ENCODE measurements around the gene MCCD1.

MCCD1 gene

DNA sequence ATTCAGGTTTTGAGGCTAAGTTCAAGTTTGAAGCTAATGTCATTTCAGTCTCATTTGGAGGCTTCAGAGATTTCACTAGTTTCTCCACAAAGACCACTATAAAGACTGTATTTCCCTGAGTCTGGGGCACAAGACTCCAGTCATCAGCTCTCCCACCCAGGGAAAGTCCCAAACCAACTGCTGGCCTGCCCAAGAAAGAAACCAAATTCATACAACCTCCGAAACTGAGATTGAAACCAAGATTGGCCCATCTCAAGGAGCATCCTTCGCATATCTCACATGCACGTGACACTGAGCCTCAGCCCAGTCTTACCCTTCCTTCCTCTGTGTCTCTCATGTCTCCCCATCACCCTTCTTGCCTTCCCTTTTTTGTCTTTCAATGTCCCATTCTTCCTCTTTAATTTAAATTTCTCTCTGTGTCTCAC, 39.8 kb downstream of the MCCD1 start:
- Histone ChIP-seq H3K4me1 (ENCODE audit: control insufficient read depth in 5 of 5, insufficient read depth in 5 of 5, low read length in 5 of 5) (peaks cover 0 to 11% (median 0%) of the 10 kb centered on the region in 5 donors), H3K4me3 (ENCODE audit: low read depth in 1 of 5, low read length in 5 of 5) (no peak overlapping the region), H3K36me3 (ENCODE audit: control insufficient read depth in 5 of 5, insufficient read depth in 5 of 5, low read length in 5 of 5) (no peaks in the 10 kb centered on the region), H3K9me3 (ENCODE audit: control insufficient read depth in 5 of 5, low read length in 5 of 5) (no peaks in the 10 kb centered on the region), H3K9ac (ENCODE audit: low read length in 5 of 5) (no peak overlapping the region), H3K27me3 (ENCODE audit: control insufficient read depth in 5 of 5, insufficient read depth in 4 of 5, low read length in 5 of 5) (peaks cover 0 to 2% (median 0%) of the 10 kb centered on the region in 5 donors), H3K27ac (ENCODE audit: low read depth, low read length) (no peak overlapping the region)

DNA sequence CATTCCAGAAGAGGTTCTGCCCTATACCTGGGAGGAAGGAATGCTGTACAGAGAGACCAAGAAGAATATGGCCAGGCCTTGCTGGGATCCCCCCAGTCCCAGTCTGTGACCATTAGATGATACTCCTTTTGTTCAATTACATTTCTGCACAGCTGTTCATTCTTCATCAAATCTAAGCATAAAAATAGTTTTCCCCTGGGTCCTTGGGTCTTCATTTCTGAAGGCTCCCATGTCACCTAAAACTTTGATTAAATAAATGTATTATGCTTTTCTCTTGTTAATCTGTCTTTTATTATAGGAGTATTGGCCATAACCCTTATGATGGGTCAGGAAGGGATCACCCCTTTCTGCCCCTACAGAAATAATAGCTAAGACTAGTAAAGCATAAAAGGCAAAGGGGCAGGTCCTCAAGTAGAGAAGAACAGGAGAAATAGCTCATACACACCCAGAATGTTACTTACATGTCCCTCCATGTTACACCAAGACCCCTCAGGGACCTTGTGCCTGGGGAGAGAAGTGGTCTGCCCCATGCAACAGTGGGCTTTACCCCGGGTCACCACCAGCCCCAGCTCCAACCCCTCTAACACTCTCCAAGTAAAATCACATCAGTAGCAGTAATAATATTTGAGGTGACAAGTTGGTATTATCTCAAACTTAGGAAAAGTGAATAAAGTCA, 41.2 kb downstream of the MCCD1 start:
- H3K9ac ChIP-seq (ENCODE audit: low read length in 5 of 5): no peak overlapping the region
- peaks cover 0 to 15% (median 1%) of the 10 kb centered on the region in 5 donors for H3K4me1 ChIP-seq (ENCODE audit: control insufficient read depth in 5 of 5, insufficient read depth in 5 of 5, low read length in 5 of 5)
- no peaks in the 10 kb centered on the region for H3K9me3 ChIP-seq (ENCODE audit: control insufficient read depth in 5 of 5, low read length in 5 of 5)
- no peak overlapping the region for H3K27ac ChIP-seq (ENCODE audit: low read depth, low read length)
- H3K4me3 ChIP-seq (ENCODE audit: low read depth in 1 of 5, low read length in 5 of 5): no peak overlapping the region
- H3K36me3 ChIP-seq (ENCODE audit: control insufficient read depth in 5 of 5, insufficient read depth in 5 of 5, low read length in 5 of 5): no peaks in the 10 kb centered on the region
- H3K27me3 ChIP-seq (ENCODE audit: control insufficient read depth in 5 of 5, insufficient read depth in 4 of 5, low read length in 5 of 5): peaks cover 0 to 2% (median 0%) of the 10 kb centered on the region in 5 donors

DNA sequence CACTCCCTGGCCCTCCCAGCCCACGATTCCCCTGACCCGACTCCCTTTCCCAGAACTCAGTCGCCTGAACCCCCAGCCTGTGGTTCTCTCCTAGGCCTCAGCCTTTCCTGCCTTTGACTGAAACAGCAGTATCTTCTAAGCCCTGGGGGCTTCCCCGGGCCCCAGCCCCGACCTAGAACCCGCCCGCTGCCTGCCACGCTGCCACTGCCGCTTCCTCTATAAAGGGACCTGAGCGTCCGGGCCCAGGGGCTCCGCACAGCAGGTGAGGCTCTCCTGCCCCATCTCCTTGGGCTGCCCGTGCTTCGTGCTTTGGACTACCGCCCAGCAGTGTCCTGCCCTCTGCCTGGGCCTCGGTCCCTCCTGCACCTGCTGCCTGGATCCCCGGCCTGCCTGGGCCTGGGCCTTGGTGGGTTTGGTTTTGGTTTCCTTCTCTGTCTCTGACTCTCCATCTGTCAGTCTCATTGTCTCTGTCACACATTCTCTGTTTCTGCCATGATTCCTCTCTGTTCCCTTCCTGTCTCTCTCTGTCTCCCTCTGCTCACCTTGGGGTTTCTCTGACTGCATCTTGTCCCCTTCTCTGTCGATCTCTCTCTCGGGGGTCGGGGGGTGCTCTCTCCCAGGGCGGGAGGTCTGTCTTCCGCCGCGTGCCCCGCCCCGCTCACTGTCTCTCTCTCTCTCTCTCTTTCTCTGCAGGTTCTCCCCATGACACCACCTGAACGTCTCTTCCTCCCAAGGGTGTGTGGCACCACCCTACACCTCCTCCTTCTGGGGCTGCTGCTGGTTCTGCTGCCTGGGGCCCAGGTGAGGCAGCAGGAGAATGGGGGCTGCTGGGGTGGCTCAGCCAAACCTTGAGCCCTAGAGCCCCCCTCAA, 43.5 kb downstream of the MCCD1 start, which contains the start of gene LTA:
Gene LTA, plus strand, starts transcription at position 249 of the 871 bp plus-strand sequence. Its CDS starts 454 bp downstream, at position 703.
- H3K9me3 ChIP-seq (ENCODE audit: control insufficient read depth in 5 of 5, low read length in 5 of 5): no peaks in the 10 kb centered on the region
- no peak within 1 kb of the TSS for H3K9ac ChIP-seq (ENCODE audit: low read length in 5 of 5)
- H3K4me3 ChIP-seq (ENCODE audit: low read depth in 1 of 5, low read length in 5 of 5): no peak within 1 kb of the TSS
- peaks cover 0 to 4% (median 0%) of the 10 kb centered on the region in 5 donors for H3K36me3 ChIP-seq (ENCODE audit: control insufficient read depth in 5 of 5, insufficient read depth in 5 of 5, low read length in 5 of 5)
- no peak within 1 kb of the TSS for H3K27ac ChIP-seq (ENCODE audit: low read depth, low read length)
- peaks cover 0 to 34% (median 9%) of the 10 kb centered on the region in 5 donors for H3K4me1 ChIP-seq (ENCODE audit: control insufficient read depth in 5 of 5, insufficient read depth in 5 of 5, low read length in 5 of 5)
- peaks cover 0 to 4% (median 0%) of the 10 kb centered on the region in 5 donors for H3K27me3 ChIP-seq (ENCODE audit: control insufficient read depth in 5 of 5, insufficient read depth in 4 of 5, low read length in 5 of 5)

DNA sequence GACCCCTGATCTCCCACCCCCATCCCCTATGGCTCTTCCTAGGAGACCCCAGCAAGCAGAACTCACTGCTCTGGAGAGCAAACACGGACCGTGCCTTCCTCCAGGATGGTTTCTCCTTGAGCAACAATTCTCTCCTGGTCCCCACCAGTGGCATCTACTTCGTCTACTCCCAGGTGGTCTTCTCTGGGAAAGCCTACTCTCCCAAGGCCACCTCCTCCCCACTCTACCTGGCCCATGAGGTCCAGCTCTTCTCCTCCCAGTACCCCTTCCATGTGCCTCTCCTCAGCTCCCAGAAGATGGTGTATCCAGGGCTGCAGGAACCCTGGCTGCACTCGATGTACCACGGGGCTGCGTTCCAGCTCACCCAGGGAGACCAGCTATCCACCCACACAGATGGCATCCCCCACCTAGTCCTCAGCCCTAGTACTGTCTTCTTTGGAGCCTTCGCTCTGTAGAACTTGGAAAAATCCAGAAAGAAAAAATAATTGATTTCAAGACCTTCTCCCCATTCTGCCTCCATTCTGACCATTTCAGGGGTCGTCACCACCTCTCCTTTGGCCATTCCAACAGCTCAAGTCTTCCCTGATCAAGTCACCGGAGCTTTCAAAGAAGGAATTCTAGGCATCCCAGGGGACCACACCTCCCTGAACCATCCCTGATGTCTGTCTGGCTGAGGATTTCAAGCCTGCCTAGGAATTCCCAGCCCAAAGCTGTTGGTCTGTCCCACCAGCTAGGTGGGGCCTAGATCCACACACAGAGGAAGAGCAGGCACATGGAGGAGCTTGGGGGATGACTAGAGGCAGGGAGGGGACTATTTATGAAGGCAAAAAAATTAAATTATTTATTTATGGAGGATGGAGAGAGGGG, 44.7 kb downstream of the MCCD1 start:
- Histone ChIP-seq H3K4me1 (ENCODE audit: control insufficient read depth in 5 of 5, insufficient read depth in 5 of 5, low read length in 5 of 5) (peaks cover 0 to 27% (median 9%) of the 10 kb centered on the region in 5 donors), H3K36me3 (ENCODE audit: control insufficient read depth in 5 of 5, insufficient read depth in 5 of 5, low read length in 5 of 5) (peaks cover 0 to 4% (median 0%) of the 10 kb centered on the region in 5 donors), H3K27me3 (ENCODE audit: control insufficient read depth in 5 of 5, insufficient read depth in 4 of 5, low read length in 5 of 5) (peaks cover 0 to 4% (median 0%) of the 10 kb centered on the region in 5 donors), H3K4me3 (ENCODE audit: low read depth in 1 of 5, low read length in 5 of 5) (no peak overlapping the region), H3K9ac (ENCODE audit: low read length in 5 of 5) (no peak overlapping the region), H3K27ac (ENCODE audit: low read depth, low read length) (no peak overlapping the region), H3K9me3 (ENCODE audit: control insufficient read depth in 5 of 5, low read length in 5 of 5) (no peaks in the 10 kb centered on the region)

DNA sequence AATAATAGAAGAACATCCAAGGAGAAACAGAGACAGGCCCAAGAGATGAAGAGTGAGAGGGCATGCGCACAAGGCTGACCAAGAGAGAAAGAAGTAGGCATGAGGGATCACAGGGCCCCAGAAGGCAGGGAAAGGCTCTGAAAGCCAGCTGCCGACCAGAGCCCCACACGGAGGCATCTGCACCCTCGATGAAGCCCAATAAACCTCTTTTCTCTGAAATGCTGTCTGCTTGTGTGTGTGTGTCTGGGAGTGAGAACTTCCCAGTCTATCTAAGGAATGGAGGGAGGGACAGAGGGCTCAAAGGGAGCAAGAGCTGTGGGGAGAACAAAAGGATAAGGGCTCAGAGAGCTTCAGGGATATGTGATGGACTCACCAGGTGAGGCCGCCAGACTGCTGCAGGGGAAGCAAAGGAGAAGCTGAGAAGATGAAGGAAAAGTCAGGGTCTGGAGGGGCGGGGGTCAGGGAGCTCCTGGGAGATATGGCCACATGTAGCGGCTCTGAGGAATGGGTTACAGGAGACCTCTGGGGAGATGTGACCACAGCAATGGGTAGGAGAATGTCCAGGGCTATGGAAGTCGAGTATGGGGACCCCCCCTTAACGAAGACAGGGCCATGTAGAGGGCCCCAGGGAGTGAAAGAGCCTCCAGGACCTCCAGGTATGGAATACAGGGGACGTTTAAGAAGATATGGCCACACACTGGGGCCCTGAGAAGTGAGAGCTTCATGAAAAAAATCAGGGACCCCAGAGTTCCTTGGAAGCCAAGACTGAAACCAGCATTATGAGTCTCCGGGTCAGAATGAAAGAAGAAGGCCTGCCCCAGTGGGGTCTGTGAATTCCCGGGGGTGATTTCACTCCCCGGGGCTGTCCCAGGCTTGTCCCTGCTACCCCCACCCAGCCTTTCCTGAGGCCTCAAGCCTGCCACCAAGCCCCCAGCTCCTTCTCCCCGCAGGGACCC, 45.6 kb downstream of the MCCD1 start:
- peaks cover 0 to 4% (median 0%) of the 10 kb centered on the region in 5 donors for H3K36me3 ChIP-seq (ENCODE audit: control insufficient read depth in 5 of 5, insufficient read depth in 5 of 5, low read length in 5 of 5)
- H3K4me1 ChIP-seq (ENCODE audit: control insufficient read depth in 5 of 5, insufficient read depth in 5 of 5, low read length in 5 of 5): peaks cover 0 to 26% (median 9%) of the 10 kb centered on the region in 5 donors
- H3K9ac ChIP-seq (ENCODE audit: low read length in 5 of 5): no peak overlapping the region
- H3K4me3 ChIP-seq (ENCODE audit: low read depth in 1 of 5, low read length in 5 of 5): no peak overlapping the region
- H3K27ac ChIP-seq (ENCODE audit: low read depth, low read length): peak overlapping the region; percentile 10
- H3K27me3 ChIP-seq (ENCODE audit: control insufficient read depth in 5 of 5, insufficient read depth in 4 of 5, low read length in 5 of 5): peaks cover 0 to 4% (median 0%) of the 10 kb centered on the region in 5 donors
- H3K9me3 ChIP-seq (ENCODE audit: control insufficient read depth in 5 of 5, low read length in 5 of 5): no peaks in the 10 kb centered on the region

DNA sequence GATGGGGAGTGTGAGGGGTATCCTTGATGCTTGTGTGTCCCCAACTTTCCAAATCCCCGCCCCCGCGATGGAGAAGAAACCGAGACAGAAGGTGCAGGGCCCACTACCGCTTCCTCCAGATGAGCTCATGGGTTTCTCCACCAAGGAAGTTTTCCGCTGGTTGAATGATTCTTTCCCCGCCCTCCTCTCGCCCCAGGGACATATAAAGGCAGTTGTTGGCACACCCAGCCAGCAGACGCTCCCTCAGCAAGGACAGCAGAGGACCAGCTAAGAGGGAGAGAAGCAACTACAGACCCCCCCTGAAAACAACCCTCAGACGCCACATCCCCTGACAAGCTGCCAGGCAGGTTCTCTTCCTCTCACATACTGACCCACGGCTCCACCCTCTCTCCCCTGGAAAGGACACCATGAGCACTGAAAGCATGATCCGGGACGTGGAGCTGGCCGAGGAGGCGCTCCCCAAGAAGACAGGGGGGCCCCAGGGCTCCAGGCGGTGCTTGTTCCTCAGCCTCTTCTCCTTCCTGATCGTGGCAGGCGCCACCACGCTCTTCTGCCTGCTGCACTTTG, 46.7 kb downstream of the MCCD1 start, which contains the start of gene TNF:
Gene TNF, plus strand, starts transcription at position 231 of the 567 bp plus-strand sequence. Its CDS starts 177 bp downstream, at position 408.
- Histone ChIP-seq H3K27me3 (ENCODE audit: control insufficient read depth in 5 of 5, insufficient read depth in 4 of 5, low read length in 5 of 5) (peaks cover 0 to 4% (median 0%) of the 10 kb centered on the region in 5 donors), H3K4me1 (ENCODE audit: control insufficient read depth in 5 of 5, insufficient read depth in 5 of 5, low read length in 5 of 5) (peaks cover 0 to 28% (median 12%) of the 10 kb centered on the region in 5 donors), H3K4me3 (ENCODE audit: low read depth in 1 of 5, low read length in 5 of 5) (peak within 1 kb of the TSS; percentile 33 to 62 (median 56)), H3K36me3 (ENCODE audit: control insufficient read depth in 5 of 5, insufficient read depth in 5 of 5, low read length in 5 of 5) (peaks cover 0 to 4% (median 0%) of the 10 kb centered on the region in 5 donors), H3K27ac (ENCODE audit: low read depth, low read length) (peak within 1 kb of the TSS; percentile 10), H3K9ac (ENCODE audit: low read length in 5 of 5) (peak within 1 kb of the TSS; percentile 26 to 68 (median 49)), H3K9me3 (ENCODE audit: control insufficient read depth in 5 of 5, low read length in 5 of 5) (no peaks in the 10 kb centered on the region)

DNA sequence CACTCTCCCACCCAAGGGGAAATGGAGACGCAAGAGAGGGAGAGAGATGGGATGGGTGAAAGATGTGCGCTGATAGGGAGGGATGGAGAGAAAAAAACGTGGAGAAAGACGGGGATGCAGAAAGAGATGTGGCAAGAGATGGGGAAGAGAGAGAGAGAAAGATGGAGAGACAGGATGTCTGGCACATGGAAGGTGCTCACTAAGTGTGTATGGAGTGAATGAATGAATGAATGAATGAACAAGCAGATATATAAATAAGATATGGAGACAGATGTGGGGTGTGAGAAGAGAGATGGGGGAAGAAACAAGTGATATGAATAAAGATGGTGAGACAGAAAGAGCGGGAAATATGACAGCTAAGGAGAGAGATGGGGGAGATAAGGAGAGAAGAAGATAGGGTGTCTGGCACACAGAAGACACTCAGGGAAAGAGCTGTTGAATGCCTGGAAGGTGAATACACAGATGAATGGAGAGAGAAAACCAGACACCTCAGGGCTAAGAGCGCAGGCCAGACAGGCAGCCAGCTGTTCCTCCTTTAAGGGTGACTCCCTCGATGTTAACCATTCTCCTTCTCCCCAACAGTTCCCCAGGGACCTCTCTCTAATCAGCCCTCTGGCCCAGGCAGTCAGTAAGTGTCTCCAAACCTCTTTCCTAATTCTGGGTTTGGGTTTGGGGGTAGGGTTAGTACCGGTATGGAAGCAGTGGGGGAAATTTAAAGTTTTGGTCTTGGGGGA, 47.4 kb downstream of the MCCD1 start:
- Histone ChIP-seq H3K9ac (ENCODE audit: low read length in 5 of 5) (peak overlapping the region in 2 of 5 donors; percentile 42 to 68), H3K9me3 (ENCODE audit: control insufficient read depth in 5 of 5, low read length in 5 of 5) (no peaks in the 10 kb centered on the region), H3K27me3 (ENCODE audit: control insufficient read depth in 5 of 5, insufficient read depth in 4 of 5, low read length in 5 of 5) (peaks cover 0 to 4% (median 0%) of the 10 kb centered on the region in 5 donors), H3K27ac (ENCODE audit: low read depth, low read length) (no peak overlapping the region), H3K36me3 (ENCODE audit: control insufficient read depth in 5 of 5, insufficient read depth in 5 of 5, low read length in 5 of 5) (peaks cover 0 to 4% (median 0%) of the 10 kb centered on the region in 5 donors), H3K4me3 (ENCODE audit: low read depth in 1 of 5, low read length in 5 of 5) (peak overlapping the region; percentile 33 to 62 (median 56)), H3K4me1 (ENCODE audit: control insufficient read depth in 5 of 5, insufficient read depth in 5 of 5, low read length in 5 of 5) (peaks cover 0 to 35% (median 17%) of the 10 kb centered on the region in 5 donors)

DNA sequence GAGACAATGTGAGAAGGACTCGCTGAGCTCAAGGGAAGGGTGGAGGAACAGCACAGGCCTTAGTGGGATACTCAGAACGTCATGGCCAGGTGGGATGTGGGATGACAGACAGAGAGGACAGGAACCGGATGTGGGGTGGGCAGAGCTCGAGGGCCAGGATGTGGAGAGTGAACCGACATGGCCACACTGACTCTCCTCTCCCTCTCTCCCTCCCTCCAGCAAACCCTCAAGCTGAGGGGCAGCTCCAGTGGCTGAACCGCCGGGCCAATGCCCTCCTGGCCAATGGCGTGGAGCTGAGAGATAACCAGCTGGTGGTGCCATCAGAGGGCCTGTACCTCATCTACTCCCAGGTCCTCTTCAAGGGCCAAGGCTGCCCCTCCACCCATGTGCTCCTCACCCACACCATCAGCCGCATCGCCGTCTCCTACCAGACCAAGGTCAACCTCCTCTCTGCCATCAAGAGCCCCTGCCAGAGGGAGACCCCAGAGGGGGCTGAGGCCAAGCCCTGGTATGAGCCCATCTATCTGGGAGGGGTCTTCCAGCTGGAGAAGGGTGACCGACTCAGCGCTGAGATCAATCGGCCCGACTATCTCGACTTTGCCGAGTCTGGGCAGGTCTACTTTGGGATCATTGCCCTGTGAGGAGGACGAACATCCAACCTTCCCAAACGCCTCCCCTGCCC, 48.3 kb downstream of the MCCD1 start:
- no peak overlapping the region for H3K9ac ChIP-seq (ENCODE audit: low read length in 5 of 5)
- no peak overlapping the region for H3K27ac ChIP-seq (ENCODE audit: low read depth, low read length)
- peaks cover 2 to 44% (median 26%) of the 10 kb centered on the region in 5 donors for H3K4me1 ChIP-seq (ENCODE audit: control insufficient read depth in 5 of 5, insufficient read depth in 5 of 5, low read length in 5 of 5)
- H3K4me3 ChIP-seq (ENCODE audit: low read depth in 1 of 5, low read length in 5 of 5): peak overlapping the region in 3 of 5 donors; percentile 2 to 56 (median 5)
- peaks cover 0 to 4% (median 0%) of the 10 kb centered on the region in 5 donors for H3K36me3 ChIP-seq (ENCODE audit: control insufficient read depth in 5 of 5, insufficient read depth in 5 of 5, low read length in 5 of 5)
- H3K9me3 ChIP-seq (ENCODE audit: control insufficient read depth in 5 of 5, low read length in 5 of 5): no peaks in the 10 kb centered on the region
- peaks cover 0 to 4% (median 0%) of the 10 kb centered on the region in 5 donors for H3K27me3 ChIP-seq (ENCODE audit: control insufficient read depth in 5 of 5, insufficient read depth in 4 of 5, low read length in 5 of 5)
